GF-D8 (cell line): ENCODE measurements around the gene NLGN2.

Experiments
- DNase-seq: peaks from one replicate; lab custom pipeline; 2025; lab: John Stamatoyannopoulos, UW

Gene NLGN2

DNA sequence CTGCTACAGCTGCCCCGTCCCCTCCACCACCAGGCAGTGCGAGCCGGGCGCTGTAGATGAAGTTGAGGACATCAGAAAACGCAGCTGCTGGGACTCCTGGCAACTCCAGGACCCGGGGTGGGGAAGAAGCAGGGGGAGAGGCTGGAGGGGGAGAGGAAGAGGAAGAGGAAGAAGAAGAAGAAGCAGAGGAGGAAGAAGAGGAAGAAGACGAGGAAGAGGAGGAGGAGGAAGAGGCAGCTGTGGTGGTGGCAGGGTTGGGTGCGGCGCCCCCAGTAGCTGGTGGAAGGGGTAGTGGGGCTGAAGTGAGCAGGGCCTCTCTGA lies 58.6 kb downstream of the NLGN2 start:
- DNase-seq: no peak

DNA sequence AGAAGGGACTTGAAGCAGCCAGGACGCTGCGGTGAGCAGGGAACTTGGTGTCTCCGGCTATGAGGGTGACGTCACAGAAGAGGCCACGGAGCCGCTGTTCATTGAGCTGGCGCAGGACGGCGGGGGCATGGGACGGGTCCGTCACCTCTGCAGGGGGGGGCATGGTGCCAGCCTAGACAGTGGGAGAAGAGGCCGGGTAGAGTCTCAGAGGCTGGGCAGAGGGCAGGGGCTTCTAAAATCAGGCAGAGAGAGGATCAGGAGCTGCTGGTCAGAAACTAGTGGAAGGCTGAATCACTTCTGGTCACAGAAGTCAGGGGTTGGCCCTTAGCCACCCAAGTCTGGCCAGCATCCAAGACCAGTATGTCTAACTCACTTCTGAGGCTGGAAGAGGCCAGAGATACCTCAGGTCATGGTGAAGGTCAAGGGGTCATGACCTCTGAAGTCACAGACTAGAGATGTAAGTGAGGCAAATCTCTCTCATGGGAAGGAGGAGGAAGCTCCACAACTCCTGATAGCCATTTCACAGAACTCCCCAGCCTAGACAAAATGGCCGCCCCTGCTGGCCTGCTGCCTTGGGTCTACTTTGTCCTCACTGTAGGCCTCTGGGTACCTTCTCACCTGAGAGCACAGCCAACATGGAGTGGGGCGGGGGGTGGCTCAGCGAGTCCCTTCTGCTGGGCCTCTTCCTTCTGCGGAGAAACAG lies 59.1 kb downstream of the NLGN2 start:
- DNase-seq: no peak

DNA sequence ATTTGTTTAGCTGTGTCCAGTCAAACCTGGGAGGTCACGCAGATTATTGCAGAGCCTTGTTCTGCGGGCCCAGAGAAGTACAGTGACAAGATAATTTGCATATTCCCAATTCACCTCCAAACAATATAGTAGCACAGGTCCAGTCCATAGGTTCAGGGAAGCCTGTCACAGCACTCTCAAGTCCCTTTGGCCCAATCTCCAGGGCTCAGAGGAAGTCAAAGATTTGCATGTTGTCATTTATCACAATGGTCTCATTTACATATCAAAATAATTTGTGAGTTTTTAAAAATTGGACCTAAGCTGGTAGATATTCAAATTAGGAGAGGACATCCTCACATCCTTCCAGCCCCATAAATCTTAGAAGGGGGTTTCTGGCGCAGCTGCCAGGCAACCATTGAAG lies 59.9 kb downstream of the NLGN2 start:
- no peak for DNase-seq

GRCh38 chr17:7468290-7468689 lies 60.6 kb downstream of the NLGN2 start:
- DNase-seq: no peak

DNA sequence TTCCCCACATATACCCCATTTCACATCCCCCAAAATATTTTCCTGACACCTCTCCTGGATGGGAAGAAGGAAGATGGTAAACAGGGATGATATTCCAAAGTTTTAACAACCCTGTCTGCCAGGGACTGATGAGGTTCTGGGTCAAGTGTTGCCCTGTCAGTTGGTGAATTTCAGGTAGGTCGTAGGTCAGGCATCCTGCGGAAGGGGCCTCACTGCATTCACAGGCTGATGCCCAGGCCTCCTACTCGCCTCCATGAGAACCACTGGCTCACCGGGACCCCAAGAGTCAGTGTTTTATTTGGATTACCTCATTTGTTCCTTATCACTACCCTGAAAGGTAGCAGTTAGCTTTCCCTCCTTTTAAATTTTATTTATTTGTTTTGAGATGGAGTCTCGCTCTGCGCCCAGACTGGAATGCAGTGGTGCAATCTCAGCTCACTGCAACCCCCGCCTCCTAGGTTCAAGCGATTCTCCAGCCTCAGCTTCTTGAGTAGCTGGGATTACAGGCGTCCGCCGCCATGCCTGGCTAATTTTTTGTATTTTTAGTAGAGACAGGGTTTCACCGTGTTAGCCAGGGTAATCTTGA lies 61.3 kb downstream of the NLGN2 start:
- no peak for DNase-seq
